ENCODE measurements around the gene EZH1. TPM values are rescaled to one million over a fixed set of nuclear protein-coding genes. Genes with fewer than 3 reads are reported as not detected.
"Not testable (repeated sequence)": the region's sequence is repeated elsewhere in the genome, so short reads cannot be mapped to it uniquely, and the experiment has no call there.

EZH1 gene
- total RNA-seq, 2 experiments from 2014 or later: 23.1 to 25.5 TPM

- DNase-seq: no peak
- Mint-ChIP-seq H3K27me3 (no peaks in the 10 kb centered on the region), H3K4me1 (ENCODE audit: low read depth) (peaks cover 16% of the 10 kb centered on the region), H3K4me3 (no peak overlapping the region), H3K27ac (no peak overlapping the region), H3K9me3 (peaks cover 4% of the 10 kb centered on the region), H3K36me3 (ENCODE audit: low read depth) (peaks cover 4% of the 10 kb centered on the region)
- ChIA-PET POLR2A (no interaction called here), CTCF (interaction anchor here (1.4 to 2.2 kb wide), 3 partner anchors 10 to 23 kb away, joined by 4 to 10 read pairs (median 7); no protein-coding TSS in a partner anchor)
- TF ChIP-seq, protein P1, sequence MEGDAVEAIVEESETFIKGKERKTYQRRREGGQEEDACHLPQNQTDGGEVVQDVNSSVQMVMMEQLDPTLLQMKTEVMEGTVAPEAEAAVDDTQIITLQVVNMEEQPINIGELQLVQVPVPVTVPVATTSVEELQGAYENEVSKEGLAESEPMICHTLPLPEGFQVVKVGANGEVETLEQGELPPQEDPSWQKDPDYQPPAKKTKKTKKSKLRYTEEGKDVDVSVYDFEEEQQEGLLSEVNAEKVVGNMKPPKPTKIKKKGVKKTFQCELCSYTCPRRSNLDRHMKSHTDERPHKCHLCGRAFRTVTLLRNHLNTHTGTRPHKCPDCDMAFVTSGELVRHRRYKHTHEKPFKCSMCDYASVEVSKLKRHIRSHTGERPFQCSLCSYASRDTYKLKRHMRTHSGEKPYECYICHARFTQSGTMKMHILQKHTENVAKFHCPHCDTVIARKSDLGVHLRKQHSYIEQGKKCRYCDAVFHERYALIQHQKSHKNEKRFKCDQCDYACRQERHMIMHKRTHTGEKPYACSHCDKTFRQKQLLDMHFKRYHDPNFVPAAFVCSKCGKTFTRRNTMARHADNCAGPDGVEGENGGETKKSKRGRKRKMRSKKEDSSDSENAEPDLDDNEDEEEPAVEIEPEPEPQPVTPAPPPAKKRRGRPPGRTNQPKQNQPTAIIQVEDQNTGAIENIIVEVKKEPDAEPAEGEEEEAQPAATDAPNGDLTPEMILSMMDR (IDR thresholded peaks at IDR 0.05): no peak
- intact Hi-C loops (cut with micrococcal nuclease): no loop called here
- no peak for ATAC-seq
Observed at GRCh38 chr17:42660692-42661345, 84.0 kb downstream of the EZH1 start.

DNA sequence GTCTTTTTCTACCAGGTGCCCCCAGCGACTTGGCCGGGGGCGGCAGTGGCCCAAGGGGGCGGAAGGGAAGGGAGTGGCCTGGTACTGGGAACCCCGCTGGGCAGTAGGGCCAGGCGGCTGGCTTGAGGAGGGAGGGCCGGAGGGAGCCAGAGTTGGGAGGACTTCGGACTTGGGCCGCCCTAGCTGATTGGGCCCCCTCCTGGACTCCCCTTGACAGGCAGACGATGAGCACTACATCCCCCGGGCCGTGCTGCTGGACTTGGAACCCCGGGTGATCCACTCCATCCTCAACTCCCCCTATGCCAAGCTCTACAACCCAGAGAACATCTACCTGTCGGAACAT is 84.9 kb downstream of the EZH1 start:
- H3K36me3 Mint-ChIP-seq (ENCODE audit: low read depth); DNase-seq; H3K9me3 Mint-ChIP-seq; H3K27me3 Mint-ChIP-seq; intact Hi-C loops (cut with micrococcal nuclease); ATAC-seq; H3K27ac Mint-ChIP-seq: not testable (repeated sequence)
- ChIA-PET CTCF (interaction anchor here (1.1 kb wide), 1 partner anchor 20 kb away, joined by 3 read pairs; no protein-coding TSS in a partner anchor), POLR2A (interaction anchor here (0.9 to 1.2 kb wide), 2 partner anchors 9 to 16 kb away, joined by 3 to 4 read pairs; no protein-coding TSS in a partner anchor)
- Mint-ChIP-seq H3K4me1 (ENCODE audit: low read depth) (peaks cover 19% of the 10 kb centered on the region), H3K4me3 (peak overlapping the region; percentile 89)

DNA sequence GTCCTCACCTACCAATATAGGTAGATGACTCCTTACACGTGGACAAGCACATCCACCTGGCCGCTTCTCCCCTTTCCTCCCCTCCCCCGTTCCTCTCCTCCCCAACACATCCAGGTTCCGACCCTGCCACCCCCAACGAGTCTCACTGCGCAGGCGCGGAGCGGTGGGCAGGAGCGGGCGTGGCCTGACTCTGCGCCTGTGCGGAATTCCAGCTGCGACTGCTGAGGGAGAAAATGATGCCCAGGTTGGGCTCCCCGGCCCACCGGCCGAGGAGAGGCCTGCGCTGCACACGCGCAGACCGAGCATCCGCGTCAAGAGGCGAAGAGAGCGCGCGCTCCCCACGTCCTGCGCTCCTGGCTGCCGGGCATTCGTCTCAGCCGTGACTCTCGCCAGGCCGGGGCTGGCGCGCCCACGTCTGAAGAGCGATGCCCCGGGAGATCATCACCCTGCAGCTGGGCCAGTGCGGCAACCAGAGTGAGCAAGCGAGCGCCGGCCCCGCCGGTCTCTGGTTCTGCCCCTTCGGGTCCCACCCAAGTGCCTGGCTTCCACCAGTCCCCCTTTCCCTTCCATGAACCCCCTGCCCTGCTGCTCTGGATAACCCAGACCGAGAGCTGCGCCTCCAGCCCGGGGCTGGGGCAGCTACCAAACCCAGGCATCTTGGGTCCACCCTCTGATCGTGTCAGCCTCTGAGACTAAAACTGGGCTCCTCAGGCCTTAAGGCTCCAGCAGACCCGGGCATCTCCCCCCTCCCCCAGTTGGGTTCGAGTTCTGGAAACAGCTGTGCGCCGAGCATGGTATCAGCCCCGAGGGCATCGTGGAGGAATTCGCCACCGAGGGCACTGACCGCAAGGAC is 85.5 kb downstream of the EZH1 start, which contains the start of gene TUBG2:
Gene TUBG2, plus strand, starts transcription at position 206 of the 853 bp plus-strand sequence. Its CDS starts 220 bp downstream, at position 426.
- TF ChIP-seq, protein P1 (IDR thresholded peaks at IDR 0.05): no peak
- Mint-ChIP-seq H3K9me3 (peaks cover 4% of the 10 kb centered on the region), H3K4me3 (peak within 1 kb of the TSS; percentile 89), H3K27me3 (peaks cover 5% of the 10 kb centered on the region), H3K4me1 (ENCODE audit: low read depth) (peaks cover 19% of the 10 kb centered on the region), H3K27ac (peak within 1 kb of the TSS; percentile 79), H3K36me3 (ENCODE audit: low read depth) (no peaks in the 10 kb centered on the region)
- DNase-seq (peak; percentile 80), ATAC-seq (peak; percentile 87)
- intact Hi-C loops (cut with micrococcal nuclease): no loop called here
- CTCF ChIA-PET: interaction anchor here (0.6 to 1.9 kb wide), 5 partner anchors 12 to 71 kb away, joined by 3 to 8 read pairs (median 3); no protein-coding TSS in a partner anchor
- POLR2A ChIA-PET: interaction anchor here (0.6 to 1.2 kb wide), 3 partner anchors 10 to 189 kb away, joined by 3 to 4 read pairs (median 3); no protein-coding TSS in a partner anchor

- peak overlapping the region; percentile 45 for H3K27ac Mint-ChIP-seq
- no peaks in the 10 kb centered on the region for H3K36me3 Mint-ChIP-seq (ENCODE audit: low read depth)
- DNase-seq (no peak), ATAC-seq (no peak)
- CTCF ChIA-PET: interaction anchor here (1.0 to 1.9 kb wide), 3 partner anchors 13 to 50 kb away, joined by 3 to 8 read pairs (median 3); no protein-coding TSS in a partner anchor
- TF ChIP-seq, protein P1 (IDR thresholded peaks at IDR 0.05): no peak
- peak overlapping the region; percentile 89 for H3K4me3 Mint-ChIP-seq
- peaks cover 4% of the 10 kb centered on the region for H3K9me3 Mint-ChIP-seq
- intact Hi-C loops (cut with micrococcal nuclease): no loop called here
- POLR2A ChIA-PET: no interaction called here
- H3K27me3 Mint-ChIP-seq: peaks cover 11% of the 10 kb centered on the region
- peaks cover 22% of the 10 kb centered on the region for H3K4me1 Mint-ChIP-seq (ENCODE audit: low read depth)
Observed at GRCh38 chr17:42657824-42658588, 86.8 kb downstream of the EZH1 start.

GRCh38 chr17:42655528-42655927 is 89.3 kb downstream of the EZH1 start:
- no peak for DNase-seq
- peaks cover 14% of the 10 kb centered on the region for H3K27me3 Mint-ChIP-seq
- TF ChIP-seq, protein P1 (IDR thresholded peaks at IDR 0.05): no peak
- intact Hi-C loops (cut with micrococcal nuclease): no loop called here
- no peak overlapping the region for H3K27ac Mint-ChIP-seq
- peaks cover 22% of the 10 kb centered on the region for H3K4me1 Mint-ChIP-seq (ENCODE audit: low read depth)
- CTCF ChIA-PET: interaction anchor here (1.4 kb wide), 1 partner anchor 108 kb away, joined by 4 read pairs; no protein-coding TSS in a partner anchor
- POLR2A ChIA-PET: no interaction called here
- peaks cover 4% of the 10 kb centered on the region for H3K9me3 Mint-ChIP-seq
- H3K4me3 Mint-ChIP-seq: no peak overlapping the region
- no peak for ATAC-seq
- H3K36me3 Mint-ChIP-seq (ENCODE audit: low read depth): no peaks in the 10 kb centered on the region
